ENCODE measurements around the gene UTS2B.

Gene UTS2B

DNA sequence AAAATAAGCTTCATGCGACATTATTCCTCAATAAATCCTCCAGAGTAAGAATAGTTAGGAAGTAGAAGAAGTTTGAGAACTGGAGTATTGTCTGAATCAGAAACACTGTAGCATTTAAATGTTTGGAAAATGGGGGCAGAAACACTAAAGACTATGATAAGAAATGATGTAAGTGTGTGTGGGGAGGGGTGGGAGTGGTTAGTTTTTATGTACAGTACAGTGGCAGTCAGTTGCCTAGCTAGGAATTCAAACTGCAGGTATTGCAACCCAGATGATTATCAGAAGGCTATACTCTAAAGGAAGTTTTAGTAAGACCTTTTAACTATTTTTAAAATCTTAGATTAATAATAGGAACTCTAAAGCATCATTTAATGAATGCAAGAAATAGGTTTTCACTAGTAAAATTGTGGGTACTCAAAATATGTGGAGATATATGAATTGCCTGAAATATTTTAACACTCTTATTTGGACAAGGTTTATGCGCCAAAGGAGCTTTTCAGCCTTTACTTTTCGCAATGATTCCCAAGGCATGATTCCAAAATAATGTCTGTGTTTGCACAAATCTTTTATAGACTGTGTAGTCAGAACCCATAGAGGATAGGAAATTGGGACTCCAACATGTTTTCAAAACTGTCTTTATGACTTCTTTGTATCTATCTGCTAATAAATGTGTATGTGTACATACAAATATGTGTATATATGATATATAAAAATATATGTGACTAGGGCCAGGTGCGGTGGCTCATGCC, 9.1 kb downstream of the UTS2B start:
- no peak for DNase-seq

DNA sequence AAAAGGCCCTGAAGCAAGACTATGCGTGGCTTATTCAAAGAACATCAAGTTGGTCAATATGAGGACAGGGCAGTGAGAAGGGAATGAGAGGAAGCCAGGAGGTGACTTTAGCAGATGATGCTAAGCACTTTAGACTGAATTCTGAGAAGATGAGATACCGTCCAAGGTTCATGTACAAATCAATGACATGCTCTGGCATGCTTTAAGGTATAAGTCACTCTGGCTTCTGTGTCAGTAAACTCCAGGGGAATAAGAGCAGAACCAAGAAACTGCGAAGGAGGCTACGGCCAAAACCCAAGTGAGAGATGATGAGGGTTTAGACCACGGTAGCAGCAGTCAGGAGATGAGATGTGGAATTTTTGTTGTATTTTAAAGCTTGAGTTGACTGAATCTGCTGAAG, 10.0 kb downstream of the UTS2B start:
- DNase-seq, result no peak

DNA sequence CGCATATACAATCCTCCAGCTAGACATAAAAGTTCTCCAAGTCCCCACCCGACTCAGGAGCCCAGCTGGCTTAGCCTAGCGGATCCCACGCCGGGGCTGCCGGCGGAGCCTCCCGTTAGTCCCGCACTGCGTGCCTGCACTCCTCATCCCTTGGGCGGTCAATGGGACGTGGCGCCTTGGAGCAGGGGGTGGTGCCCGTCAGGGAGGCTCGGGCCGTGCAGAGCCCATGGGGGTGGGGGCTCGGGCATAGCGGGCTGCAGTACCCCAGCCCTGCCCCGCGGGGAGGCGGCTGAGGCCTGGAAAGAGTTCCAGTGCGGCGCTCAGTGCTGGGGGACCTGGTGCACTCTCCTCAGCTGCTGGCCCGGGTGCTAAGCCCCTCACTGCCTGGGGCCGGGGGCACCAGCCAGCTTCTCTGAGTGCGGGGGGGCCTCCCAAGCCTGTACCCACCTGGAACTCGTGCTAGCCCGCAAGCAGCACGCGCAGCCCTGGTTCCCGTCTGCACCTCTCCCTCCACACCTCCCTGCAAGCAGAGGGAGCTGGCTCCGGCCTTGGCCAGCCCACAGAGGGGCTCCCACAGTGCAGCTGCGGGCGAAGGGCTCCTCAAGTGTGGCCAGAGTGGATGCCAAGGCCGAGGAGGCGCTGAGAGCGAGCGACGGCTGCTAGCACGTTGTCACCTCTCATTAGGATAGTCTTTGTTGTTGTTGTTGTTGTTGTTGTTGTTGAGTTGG, 13.3 kb downstream of the UTS2B start:
- DNase-seq, result no peak

DNA sequence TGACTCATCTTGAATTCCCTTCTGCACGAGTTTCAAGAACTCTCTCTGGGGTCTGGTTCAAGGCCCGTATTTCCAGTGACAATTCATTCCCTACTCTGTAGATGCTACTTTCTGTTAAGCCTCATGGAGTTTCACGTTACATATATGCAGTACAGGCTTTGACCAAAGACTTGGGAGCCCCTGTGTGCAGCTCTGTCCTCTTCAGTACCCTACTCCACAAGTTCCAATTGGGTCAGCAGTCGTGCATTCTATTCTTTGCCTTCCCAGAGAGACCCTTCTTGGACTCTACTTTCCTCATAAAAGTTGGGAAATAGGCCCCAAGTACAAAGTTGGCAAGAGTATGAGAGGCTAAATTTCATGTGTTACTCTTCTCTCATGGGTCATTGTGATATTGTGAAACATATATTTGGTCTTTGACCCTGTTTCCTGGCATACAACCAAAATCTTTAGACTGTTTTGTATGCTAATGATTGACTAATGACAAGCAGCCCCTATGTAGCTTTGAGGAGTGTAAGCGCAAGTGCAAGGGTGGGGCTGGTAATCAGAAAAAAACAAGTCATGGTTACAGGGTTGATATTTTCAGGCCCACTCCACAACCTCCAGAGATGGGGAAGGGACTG, 16.1 kb downstream of the UTS2B start:
- no peak for DNase-seq

DNA sequence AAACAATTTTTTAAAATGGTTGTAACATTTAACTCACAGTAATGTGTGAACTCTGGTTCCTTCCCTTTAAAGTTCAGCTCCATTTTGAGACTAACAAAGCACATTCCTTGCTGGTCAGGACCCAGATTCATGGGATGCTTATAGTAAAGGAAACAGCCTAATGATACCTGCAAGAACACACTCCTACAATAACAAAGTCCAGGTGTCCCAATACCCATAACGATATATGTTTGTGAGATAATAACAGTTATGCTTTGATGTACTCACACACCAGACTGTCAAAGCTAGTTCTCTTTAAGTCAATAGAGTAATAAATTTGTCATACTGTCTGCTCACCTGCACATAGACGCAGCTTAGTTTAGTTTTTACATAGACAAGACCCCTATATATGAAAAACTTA, 17.0 kb downstream of the UTS2B start:
- no peak for DNase-seq

DNA sequence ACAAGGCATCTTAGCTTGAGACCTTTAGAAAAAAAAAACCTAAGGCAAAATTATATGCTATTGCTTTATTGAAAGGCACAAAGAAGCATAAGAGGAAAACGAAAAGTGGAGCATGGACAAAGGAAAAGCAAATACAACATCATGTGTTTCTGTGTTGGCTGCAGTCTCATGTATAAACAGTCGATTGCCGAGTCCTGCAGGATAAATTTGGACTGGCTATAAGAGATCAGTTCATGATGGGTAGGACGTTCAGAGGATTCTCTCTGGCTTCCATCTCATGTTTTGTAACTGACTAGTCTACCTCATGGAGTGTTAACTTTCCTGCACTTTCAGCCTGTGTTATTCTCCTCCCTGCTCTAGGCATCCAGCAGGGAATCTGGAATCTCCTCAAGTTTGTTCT, 23.0 kb downstream of the UTS2B start:
- no peak for DNase-seq

DNA sequence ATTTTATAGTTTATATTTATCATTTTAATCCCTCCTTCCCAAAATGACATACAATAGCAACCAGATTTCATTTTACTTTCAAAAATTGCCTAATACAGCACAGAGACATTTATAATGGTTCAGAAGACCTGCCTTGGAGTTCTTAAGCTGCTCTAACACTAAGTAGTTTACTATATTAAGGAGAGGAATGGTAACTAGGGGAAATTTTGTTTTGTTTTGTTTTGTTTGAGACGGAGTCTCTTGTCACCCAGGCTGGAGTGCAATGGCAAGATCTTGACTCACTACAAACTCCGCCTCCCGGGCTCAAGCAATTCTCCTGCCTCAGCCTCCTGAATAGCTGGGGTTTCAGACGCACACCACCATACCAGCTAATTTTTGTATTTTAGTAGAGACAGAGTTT, 23.9 kb downstream of the UTS2B start:
- DNase-seq, result no peak

DNA sequence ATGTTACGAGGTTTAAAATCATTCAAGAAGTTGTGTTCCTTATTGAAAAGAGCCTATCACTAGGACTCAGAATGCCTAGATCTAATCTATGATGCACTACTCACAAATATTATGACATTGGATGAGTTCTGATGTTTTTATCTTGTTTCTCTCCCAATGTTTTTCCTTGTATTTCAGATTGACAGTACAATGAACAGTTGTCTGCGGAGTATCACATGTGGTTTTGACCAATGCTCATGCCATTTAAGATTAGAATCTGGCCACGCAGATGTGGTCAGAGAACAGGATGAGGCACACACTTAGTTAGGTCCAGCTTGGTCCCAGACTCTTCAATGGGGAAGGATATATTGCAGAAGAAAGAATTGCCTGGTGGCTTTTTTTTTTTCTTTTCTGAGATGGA, 26.7 kb downstream of the UTS2B start:
- DNase-seq, result no peak

DNA sequence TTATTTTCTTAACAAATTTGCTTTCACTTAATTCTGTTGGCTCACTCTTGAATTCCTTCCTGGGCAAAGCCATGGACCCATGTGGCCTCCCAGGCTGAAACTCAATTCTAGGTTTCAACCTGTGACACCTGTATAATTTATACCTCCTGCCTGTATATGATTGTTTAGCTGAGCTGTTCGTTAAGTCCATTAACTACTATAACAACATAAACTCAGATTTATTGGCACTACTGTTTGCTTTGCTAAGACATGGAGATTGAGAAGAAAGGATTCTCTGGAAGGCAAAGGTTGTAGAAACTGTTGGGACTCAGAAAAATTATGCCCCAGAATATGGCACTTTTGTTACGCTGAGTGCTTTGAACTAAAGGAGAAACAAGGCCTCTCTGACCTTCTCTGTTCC, 27.9 kb downstream of the UTS2B start:
- no peak for DNase-seq

DNA sequence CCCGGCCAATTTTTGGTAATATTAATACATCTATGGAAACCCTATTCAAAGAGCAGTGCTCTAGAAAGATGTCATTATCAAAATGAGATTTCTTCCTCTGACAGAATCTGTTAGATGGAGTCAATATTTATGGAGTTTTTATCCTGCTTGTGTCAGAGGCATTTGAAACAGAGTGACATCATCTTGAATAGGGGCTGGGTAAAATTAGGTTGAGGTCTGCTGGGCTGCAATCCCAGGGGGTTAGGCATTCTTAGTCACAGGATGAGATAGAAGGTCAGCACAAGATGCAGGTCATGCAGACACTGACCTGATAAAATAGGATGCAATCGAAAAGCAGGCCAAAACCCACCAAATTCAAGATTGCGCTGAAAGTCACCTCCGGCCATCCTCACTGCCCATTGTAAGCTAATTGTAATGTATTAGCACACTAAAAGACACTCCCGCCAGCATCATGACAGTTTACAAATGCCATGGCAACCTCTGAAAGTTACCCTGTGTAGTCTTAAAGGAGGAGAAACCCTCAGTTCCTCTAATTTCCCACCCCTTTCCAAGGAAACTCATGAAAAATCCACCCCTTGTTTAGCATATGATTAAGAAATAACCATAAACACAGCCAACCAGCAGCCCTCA, 28.4 kb downstream of the UTS2B start:
- DNase-seq, result no peak

DNA sequence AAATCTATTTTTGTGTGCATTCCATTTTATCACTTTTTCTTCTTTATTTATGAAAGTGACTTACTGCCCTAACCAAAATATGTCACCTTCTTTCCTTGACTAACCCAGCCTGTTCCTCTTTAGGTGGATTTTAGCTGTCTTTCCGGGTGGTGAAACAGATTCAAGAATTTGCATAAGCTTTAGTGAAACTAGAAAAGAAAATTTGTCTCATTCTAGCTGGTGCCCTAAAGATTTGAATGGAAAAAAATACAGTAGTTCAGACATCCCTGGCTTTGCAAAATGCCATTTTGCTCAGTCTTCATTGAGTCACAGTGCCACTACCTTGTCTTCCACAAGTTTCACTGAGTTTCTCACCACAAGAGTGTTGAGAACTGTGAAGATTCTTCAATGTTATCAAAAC, 29.3 kb downstream of the UTS2B start:
- no peak for DNase-seq

DNA sequence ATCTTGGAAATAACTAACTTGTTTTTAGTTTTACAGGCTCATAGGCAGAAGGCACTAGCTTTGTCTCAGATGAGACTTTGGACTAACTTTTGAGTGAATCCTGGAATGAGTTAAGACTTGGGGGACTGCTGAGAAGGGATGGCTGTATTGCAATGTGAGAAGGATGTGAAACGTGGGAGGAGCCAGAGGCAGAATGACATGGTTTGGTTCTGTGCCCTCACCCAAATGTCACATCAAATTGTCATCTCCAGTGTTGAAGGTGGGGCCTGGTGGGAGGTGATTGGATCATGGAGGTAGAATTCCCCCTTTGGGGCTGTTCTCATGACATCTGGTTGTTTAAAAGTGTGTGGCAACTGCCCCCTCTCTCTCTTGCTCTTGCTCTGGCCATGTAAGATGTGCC, 29.9 kb downstream of the UTS2B start:
- DNase-seq, result no peak

DNA sequence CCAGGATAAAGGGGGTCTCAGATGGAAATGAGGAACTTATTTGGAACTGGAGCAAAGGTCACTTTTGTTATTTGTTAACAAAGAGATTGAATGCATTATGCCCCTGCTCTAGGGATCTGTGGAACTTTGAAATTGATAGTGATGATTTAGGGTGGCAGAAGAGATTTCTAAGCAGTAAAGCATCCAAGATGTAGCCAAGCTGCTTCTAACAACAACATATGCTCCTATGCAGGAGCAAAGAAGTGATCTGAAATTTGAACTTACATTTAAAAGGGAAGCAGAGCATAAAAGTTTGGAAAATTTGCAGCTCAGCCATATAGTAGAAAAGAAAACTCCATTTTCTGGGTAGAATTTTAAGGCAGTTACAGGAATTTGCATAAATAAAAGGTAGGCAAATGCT, 31.5 kb downstream of the UTS2B start:
- no peak for DNase-seq

DNA sequence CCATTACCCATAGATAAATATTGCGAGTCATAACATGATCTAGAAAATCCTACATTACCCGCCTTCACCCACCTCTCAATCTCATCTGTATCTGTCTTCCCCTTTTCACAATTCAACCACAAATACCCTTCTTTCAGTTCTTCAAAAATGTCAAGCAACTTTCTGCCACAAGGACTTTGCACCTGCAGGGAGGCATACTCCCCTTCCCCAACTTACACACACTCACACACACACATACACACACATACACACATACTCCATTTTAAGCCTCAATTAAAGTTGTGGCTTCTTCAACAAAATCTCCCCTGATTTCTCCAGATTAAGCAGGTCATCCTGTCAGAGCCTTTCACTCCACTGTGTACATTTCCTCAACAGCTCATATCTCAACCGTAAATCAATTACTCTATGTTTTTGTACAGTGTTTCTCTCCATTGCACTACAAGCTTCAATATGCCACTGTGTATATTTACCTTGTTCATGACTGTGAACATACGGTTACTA, 34.2 kb downstream of the UTS2B start:
- no peak for DNase-seq

DNA sequence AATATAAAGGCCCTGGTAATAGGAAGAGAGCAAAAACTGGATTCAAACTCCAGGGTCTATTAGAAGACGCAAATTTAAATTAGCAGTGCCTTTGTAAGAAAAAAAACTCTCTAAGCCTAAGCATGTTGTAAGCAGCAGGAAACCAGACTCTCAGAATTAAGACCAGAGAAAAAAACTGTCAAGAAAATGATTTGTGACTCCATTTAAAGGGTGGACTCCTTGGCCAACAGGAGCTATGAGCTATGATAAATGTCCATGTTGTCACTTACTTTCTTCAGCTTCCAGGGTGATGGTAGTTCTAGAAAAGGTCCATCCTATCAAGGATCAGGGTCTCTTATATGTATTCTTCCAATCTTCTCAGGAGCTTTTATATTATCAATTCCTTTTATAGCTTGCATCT, 36.0 kb downstream of the UTS2B start:
- no peak for DNase-seq

DNA sequence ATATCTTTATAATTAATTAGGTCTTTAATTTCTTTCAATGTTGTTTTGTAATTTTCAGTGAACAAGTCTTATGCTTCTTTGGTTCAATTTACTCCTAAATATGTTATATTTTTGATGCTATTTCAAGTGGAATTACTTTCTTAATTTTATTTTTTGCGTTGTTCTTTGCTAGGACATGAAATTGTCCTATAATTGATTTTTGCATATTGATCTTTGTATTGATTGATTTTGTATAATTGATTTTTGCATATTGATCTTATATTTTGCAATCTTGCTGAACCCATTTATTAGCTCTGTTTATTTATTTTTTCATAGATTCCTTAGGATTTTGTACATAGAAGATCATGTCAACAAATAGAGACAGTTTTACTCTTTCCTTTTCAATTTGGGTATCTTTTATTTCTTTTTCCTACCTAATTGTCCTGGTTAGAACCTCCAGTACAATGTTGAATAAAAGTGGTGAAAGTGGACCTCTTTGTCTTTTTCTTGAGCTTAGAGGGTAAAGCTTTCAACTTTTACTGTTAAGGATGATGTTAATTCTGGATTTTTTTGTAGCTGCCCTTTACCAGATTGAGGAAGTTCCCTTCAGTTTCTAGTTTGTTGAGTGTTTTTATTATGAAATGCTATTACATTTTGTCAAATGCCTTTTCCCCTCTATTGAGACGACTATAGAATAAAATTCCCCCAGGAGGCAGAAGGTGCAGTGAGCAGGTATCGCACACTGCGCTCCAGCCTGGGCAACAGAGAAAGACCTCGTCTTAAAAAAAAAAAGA, 37.9 kb downstream of the UTS2B start:
- no peak for DNase-seq

DNA sequence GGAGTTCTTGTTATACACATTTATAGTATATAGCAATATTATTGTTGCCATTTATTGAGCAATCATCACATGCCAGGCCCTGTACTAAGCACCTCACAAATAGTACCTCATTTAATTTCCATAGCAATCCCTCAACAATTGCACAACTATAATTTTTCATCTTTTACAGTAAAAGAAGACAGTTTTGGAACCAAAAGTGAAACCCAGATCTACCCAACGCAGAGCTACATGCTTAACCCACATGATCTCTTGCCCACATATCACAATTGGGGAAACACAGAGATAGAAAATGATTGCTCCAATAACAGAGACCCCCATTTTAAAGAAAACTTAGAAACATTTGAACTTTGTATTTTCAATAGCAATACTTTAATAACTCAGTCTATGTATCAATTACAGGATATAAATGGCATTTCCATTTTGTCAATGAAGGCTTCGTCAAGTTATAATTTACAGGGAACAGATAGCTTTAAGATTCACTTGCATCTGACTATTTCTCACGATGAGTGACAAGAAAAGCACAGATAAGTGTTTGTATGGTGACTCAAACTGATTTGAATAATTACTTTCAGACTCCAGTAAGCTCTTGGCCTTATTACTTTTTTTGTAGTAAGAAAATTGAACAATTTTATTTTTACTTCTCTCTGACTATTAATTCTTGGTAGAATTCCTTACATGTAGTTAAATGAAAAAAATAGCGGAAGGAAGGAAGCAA, 39.9 kb downstream of the UTS2B start:
- DNase-seq, result no peak

DNA sequence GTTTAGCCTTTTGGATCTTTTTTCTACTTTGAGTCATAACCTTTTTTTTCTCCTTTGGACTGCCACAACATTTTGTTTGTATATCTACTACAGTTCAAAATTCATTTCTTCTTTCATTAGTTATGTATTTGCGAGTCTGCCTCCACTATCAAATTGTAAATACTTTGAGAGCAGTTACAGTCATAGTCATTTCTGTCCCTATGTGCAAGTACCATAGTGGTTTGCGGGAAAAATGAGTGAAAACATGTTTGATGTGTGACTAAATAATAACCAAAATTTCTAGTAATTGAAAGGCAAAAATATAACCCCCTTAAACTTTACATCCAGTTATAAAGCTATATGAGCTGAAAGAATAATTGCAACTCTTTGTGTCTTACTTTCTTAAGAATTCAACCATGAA, 46.9 kb downstream of the UTS2B start:
- no peak for DNase-seq

DNA sequence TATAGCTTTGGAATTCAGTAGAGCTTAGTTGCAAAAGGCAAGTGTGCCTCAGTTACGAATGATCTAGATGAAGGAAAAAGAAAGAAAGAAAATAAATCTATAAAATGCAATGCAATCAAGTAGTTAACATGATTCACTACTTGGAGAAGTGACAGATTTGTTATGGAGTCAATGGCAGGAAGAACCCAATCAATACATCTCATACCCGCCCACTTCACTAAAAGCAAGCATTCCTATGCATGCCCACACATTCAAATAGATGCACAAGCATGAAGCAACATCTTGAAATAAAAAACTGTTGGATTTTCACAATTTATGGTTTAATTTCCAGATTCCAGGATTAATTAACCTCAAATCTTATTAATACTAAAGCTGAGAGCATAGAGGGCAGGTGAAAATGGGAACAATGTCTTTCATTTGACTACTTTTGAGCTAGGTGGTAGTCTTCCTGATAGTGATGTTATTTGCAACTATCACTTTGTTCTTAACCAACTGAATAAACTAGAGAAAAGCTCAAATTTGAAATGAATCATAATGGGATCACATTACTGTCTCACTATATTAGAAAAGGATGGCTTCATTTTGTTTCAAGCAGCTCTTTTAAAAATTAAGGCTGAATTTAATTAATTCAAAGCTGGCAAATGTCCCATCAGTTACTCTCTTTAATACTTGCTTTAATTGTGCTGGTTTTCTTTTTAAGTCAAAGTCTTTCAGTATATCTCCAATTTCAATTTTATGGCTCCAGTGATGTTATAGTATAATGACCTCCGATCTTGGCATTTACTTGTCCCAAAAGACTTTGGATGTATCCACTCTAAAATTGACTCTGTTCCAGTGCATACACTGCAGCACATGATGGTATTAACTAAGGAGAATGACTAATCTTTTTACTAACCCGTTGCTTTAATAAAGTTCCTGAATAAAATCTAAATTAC, 47.8 kb downstream of the UTS2B start:
- DNase-seq, result no peak

DNA sequence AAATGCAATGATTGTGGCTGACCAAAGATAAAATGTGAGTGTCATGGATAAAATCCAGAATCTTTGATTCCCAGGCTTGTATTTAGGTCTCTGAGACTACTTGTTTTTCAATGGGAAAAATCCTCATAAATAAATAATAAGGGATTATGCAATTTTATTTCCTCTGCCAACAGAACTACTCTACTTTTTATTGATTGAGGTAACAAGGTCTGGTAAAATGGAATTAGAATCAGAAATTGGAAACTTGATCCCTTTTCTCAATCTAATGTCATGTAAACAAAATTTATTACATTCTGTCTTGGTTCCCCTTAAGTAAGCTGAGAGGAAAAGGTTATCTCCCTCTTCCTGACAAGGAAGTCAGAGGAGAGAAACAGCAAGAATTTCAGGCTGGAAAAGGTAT, 49.4 kb downstream of the UTS2B start:
- DNase-seq, result no peak

DNA sequence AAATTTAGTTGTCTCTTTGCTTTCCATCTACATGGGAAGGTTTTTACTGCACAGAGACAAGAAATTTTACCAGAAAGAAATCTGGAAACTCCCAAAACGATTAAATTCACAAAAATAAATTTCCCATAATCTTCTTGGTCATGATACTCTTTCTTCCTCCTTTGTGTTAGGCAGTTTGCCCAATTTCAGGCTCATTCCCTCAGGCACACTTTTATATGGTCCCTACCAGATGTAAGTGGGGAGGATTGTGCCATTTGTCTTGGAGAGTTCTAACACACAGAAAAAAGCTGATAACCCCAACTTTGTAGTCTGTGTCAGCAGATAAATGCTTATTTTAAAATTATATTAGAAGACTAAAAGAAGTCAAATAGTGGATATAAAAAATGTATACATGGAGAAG, 50.2 kb downstream of the UTS2B start:
- DNase-seq, result no peak
